HCT116 (cell line): ENCODE data around the gene CAPZB. TPM values are rescaled to one million over a fixed set of nuclear protein-coding genes. Genes with fewer than 3 reads are reported as not detected.
A peak's percentile ranks its signal among the peaks of the same experiment; 100 is the strongest.

Experiments used
- ATAC-seq: fragments of 200-7000 bp; cut with Tn5 transposase; 2 replicates; pipeline ENCODE4 v1.9.1; 2020; ENCODE audit warnings: mild to moderate bottlenecking, moderate library complexity
- BruUV-seq: library from RNA; stranded (reverse); fragments of 400-500 nt; replicated peaks from 2 replicates; lab custom pipeline; 2021; lab: Mats Ljungman, UMichigan
- CTCF ChIA-PET: fragments of 300-600 bp; sonication (Branson Sonifier 250); formaldehyde crosslinking; loops from one replicate; lab custom pipeline; 2021; ENCODE audit warnings: antibody characterized with exemption; lab: Charles Lee
- POLR2A ChIA-PET: fragments of 300-600, 350-600 bp; sonication (Branson Sonifier 250); formaldehyde crosslinking; loops from one replicate; lab custom pipeline; 2021; ENCODE audit warnings: antibody characterized with exemption; lab: Charles Lee
- RAD21 ChIA-PET, 2 experiments: fragments of 300-600 bp; sonication (Branson Sonifier 250); formaldehyde crosslinking; loops; one replicate each; lab custom pipeline; 2023; ENCODE audit warnings: low total read pairs in 2 of 2; ENCODE audit not compliant: uncharacterized antibody in 2 of 2, unreplicated experiment in 2 of 2, low non-redundant PET in 1 of 2; lab: Charles Lee
- DNase-seq: peaks from one replicate; pipeline ENCODE4 v3.0.0-alpha.2; 2010; ENCODE audit warnings: low read depth, low spot score
- H2AFZ ChIP-seq: fragments of 200-600 bp; shearing (Covaris generic), sonication (generic); 2 replicates; pipeline ENCODE4 v1.6.1; 2017; ENCODE audit warnings: low read depth, mixed run types, mixed read lengths, antibody characterized with exemption, low read length; ENCODE audit not compliant: poor library complexity, severe bottlenecking
- H3K27ac ChIP-seq: 2 replicates; pipeline ENCODE4 v1.5.1; 2012; ENCODE audit warnings: low read depth, low read length
- H3K27me3 ChIP-seq: fragments of 200-600 bp; sonication (generic); 2 replicates; pipeline ENCODE4 v1.6.1; 2016; ENCODE audit warnings: mixed run types, low read length, mixed read lengths; ENCODE audit not compliant: insufficient read depth
- H3K36me3 ChIP-seq, 2 experiments: fragments of 200-500 bp in 1 of 2; fragments of 200-600 bp in 1 of 2; sonication (Bioruptor generic) in 1 of 2; sonication (generic) in 1 of 2; 2 replicates each; pipeline versions ENCODE4 v1.5.1 to v1.6.1; 2014 to 2016; ENCODE audit warnings: low read length in 2 of 2, inconsistent platforms in 1 of 2, mixed read lengths in 1 of 2, mixed run types in 1 of 2; ENCODE audit not compliant: insufficient read depth in 2 of 2, control insufficient read depth in 1 of 2
- H3K4me1 ChIP-seq, 2 experiments: fragments of 200-600 bp in 1 of 2; sonication (generic) in 1 of 2; 2 replicates each; pipeline versions ENCODE4 v1.5.1 to v1.6.1; 2012 to 2017; ENCODE audit warnings: low read length in 2 of 2, inconsistent platforms in 1 of 2, mild to moderate bottlenecking in 1 of 2, mixed read lengths in 1 of 2, mixed run types in 1 of 2, moderate library complexity in 1 of 2; ENCODE audit not compliant: insufficient read depth in 2 of 2, control insufficient read depth in 1 of 2
- H3K4me2 ChIP-seq: fragments of 200-600 bp; sonication (generic); 2 replicates; pipeline ENCODE4 v1.6.1; 2017; ENCODE audit warnings: mixed run types, low read length, mixed read lengths
- H3K4me3 ChIP-seq, 2 experiments: fragments of 200-600 bp in 1 of 2; sonication (generic) in 1 of 2; replicated peaks in 1 of 2; 2 replicates each; pipeline ENCODE4 v1.5.1; 2011 to 2016; ENCODE audit warnings: low read length in 2 of 2, control low read depth in 1 of 2, low read depth in 1 of 2, mild to moderate bottlenecking in 1 of 2, mixed read lengths in 1 of 2, mixed run types in 1 of 2
- H3K79me2 ChIP-seq: fragments of 200-600 bp; sonication (generic); 2 replicates; pipeline ENCODE4 v1.6.1; 2017; ENCODE audit warnings: mild to moderate bottlenecking, mixed run types, low read length, moderate library complexity, mixed read lengths; ENCODE audit not compliant: insufficient read depth
- H3K9ac ChIP-seq: fragments of 200-600 bp; sonication (generic); 2 replicates; pipeline ENCODE4 v1.6.1; 2016; ENCODE audit warnings: low read length, mixed read lengths
- H3K9me2 ChIP-seq: fragments of 200-600 bp; sonication (generic), shearing (Covaris generic); 2 replicates; pipeline ENCODE4 v1.6.1; 2017; ENCODE audit warnings: mixed run types, mild to moderate bottlenecking, moderate library complexity; ENCODE audit not compliant: insufficient read depth
- H3K9me3 ChIP-seq, 2 experiments: fragments of 200-500 bp in 1 of 2; fragments of 200-600 bp in 1 of 2; sonication (Bioruptor generic) in 1 of 2; sonication (generic) in 1 of 2; 2 replicates each; pipeline ENCODE4 v1.6.1; 2014 to 2017; ENCODE audit warnings: low read length in 2 of 2, mixed read lengths in 2 of 2, inconsistent platforms in 1 of 2, low read depth in 1 of 2, mild to moderate bottlenecking in 1 of 2, mixed run types in 1 of 2, moderate library complexity in 1 of 2; ENCODE audit not compliant: control insufficient read depth in 1 of 2, insufficient read depth in 1 of 2
- H4K20me1 ChIP-seq: fragments of 200-600 bp; sonication (generic), shearing (Covaris generic); 2 replicates; pipeline ENCODE4 v1.6.1; 2017; ENCODE audit warnings: mixed run types, mild to moderate bottlenecking, moderate library complexity; ENCODE audit not compliant: insufficient read depth
- CEBPB ChIP-seq: IDR thresholded peaks from 2 replicates; pipeline ENCODE4 v1.6.1; 2012; ENCODE audit warnings: low read depth
- JUND ChIP-seq: IDR thresholded peaks from 2 replicates; pipeline ENCODE4 v1.6.1; 2012
- TCF7L2 ChIP-seq: IDR thresholded peaks from 2 replicates; pipeline ENCODE4 v1.7.0; 2011; ENCODE audit warnings: borderline replicate concordance, inconsistent platforms; ENCODE audit not compliant: insufficient read depth, insufficient read length; ENCODE audit errors: extremely low read depth
- YY1 ChIP-seq: IDR thresholded peaks from 2 replicates; pipeline ENCODE4 v1.6.1; 2011; ENCODE audit warnings: low read length, low read depth, moderate library complexity, mild to moderate bottlenecking; ENCODE audit not compliant: insufficient replicate concordance; ENCODE audit errors: extremely low read depth
- intact Hi-C: fragments of 100-400 bp; cut with micrococcal nuclease; formaldehyde crosslinking; loops from 2 replicates; pipeline ENCODE4 v1.10.0; 2022
- total RNA-seq: library from RNA; stranded (reverse); gene quantifications from one replicate; pipeline ENCODE4 v1.2.1, GENCODE V29; 2021; ENCODE audit not compliant: unreplicated experiment
- TF ChIP-seq, protein P1 (sequence below): IDR thresholded peaks from 2 replicates; pipeline ENCODE4 v1.6.1; 2012; ENCODE audit warnings: low read depth

CAPZB gene
- total RNA-seq, 1 experiment from 2014 or later, result 203 TPM

DNA sequence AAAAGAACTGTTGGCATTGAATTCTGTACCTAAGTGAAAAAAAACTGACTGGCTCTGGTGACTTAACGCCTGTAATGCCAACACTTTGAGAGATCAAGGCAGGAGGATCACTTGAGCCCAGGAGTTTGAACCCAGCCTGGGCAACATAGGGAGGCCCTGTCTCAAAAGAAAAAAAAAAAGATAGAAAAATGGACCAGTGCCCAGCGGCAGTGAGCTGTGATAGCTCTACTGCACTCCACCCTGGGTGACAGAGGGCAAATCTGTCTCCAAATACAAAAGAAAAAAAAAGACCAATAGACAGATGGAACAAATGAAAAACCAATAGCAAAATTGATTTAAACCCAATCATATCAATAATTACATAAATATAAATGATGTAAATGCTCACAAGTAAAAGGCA, 196.1 kb downstream of the CAPZB start:
- peak overlapping the region; percentile 15 to 37; a peak in 3 of 4 replicates for H3K4me3 ChIP-seq
- CTCF ChIA-PET, result no interaction called here
- POLR2A ChIA-PET, result no interaction called here

More for the DNA sequence above, 196.1 kb downstream of the CAPZB start:
- Histone ChIP-seq H3K9me3 (no peaks in the 10 kb centered on the region), H3K9me2 (no peaks in the 10 kb centered on the region), H3K79me2 (no peaks in the 10 kb centered on the region), H3K27me3 (no peaks in the 10 kb centered on the region), H3K36me3 (no peaks in the 10 kb centered on the region), H3K4me1 (peaks cover 0 to 5% of the 10 kb centered on the region in 2 experiments; a peak in 1 of 4 replicates), H2AFZ (no peak overlapping the region), H3K27ac (no peak overlapping the region), H4K20me1 (no peaks in the 10 kb centered on the region), H3K9ac (no peak overlapping the region), H3K4me2 (peak overlapping the region; percentile 64)
- no TSS peak for BruUV-seq
- TF ChIP-seq JUND (no peak), YY1 (no peak), CEBPB (no peak), TCF7L2 (no peak)
- TF ChIP-seq, protein P1, sequence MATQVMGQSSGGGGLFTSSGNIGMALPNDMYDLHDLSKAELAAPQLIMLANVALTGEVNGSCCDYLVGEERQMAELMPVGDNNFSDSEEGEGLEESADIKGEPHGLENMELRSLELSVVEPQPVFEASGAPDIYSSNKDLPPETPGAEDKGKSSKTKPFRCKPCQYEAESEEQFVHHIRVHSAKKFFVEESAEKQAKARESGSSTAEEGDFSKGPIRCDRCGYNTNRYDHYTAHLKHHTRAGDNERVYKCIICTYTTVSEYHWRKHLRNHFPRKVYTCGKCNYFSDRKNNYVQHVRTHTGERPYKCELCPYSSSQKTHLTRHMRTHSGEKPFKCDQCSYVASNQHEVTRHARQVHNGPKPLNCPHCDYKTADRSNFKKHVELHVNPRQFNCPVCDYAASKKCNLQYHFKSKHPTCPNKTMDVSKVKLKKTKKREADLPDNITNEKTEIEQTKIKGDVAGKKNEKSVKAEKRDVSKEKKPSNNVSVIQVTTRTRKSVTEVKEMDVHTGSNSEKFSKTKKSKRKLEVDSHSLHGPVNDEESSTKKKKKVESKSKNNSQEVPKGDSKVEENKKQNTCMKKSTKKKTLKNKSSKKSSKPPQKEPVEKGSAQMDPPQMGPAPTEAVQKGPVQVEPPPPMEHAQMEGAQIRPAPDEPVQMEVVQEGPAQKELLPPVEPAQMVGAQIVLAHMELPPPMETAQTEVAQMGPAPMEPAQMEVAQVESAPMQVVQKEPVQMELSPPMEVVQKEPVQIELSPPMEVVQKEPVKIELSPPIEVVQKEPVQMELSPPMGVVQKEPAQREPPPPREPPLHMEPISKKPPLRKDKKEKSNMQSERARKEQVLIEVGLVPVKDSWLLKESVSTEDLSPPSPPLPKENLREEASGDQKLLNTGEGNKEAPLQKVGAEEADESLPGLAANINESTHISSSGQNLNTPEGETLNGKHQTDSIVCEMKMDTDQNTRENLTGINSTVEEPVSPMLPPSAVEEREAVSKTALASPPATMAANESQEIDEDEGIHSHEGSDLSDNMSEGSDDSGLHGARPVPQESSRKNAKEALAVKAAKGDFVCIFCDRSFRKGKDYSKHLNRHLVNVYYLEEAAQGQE, result no peak
- intact Hi-C loops, result no loop called here
- RAD21 ChIA-PET, result no interaction called here
- ATAC-seq (no peak), DNase-seq (no peak)

Other genes with a start within 250 kb of the CAPZB start
- gene EMC1, start 234.0 kb downstream of the CAPZB start, total RNA-seq, result 66.6 TPM
- 79.3 TPM for gene MRTO4, start 233.7 kb downstream of the CAPZB start, total RNA-seq
- gene AKR7A3, start 196.8 kb downstream of the CAPZB start, total RNA-seq, result 1.7 TPM
- 90.8 TPM for gene AKR7A2, start 173.4 kb downstream of the CAPZB start, total RNA-seq
- gene SLC66A1, start 173.2 kb downstream of the CAPZB start, total RNA-seq, result 11.1 TPM
- 75.4 TPM for gene NBL1, start 158.8 kb upstream of the CAPZB start, total RNA-seq
- 0.57 TPM for gene HTR6, start 179.3 kb upstream of the CAPZB start, total RNA-seq